ENCODE data around the gene MIGA2.
"Not testable (repeated sequence)": the region's sequence is repeated elsewhere in the genome, so short reads cannot be mapped to it uniquely, and the experiment has no call there.

The MIGA2 gene

GRCh38 chr9:129036241-129036922 lies at the start of gene MIGA2:
Gene MIGA2, plus strand, starts transcription at chr9:129036626. Its CDS starts 3,969 bp downstream, at chr9:129040595.
- in situ Hi-C loops (cut with MboI; ENCODE audit: low sequenced_read_pairs), result no loop called here

- in situ Hi-C loops (cut with MboI; ENCODE audit: low sequenced_read_pairs), result no loop called here
Measured at GRCh38 chr9:128986671-128987070, 49.8 kb upstream of the MIGA2 start.

- in situ Hi-C loops (cut with MboI; ENCODE audit: low sequenced_read_pairs), result no loop called here
Measured at GRCh38 chr9:128987805-128988204, 48.6 kb upstream of the MIGA2 start.

GRCh38 chr9:128992995-128993394 lies 43.4 kb upstream of the MIGA2 start:
- in situ Hi-C loops (cut with MboI; ENCODE audit: low sequenced_read_pairs), result no loop called here

- in situ Hi-C loops (cut with MboI; ENCODE audit: low sequenced_read_pairs), result no loop called here
Measured at GRCh38 chr9:128995791-128996190, 40.6 kb upstream of the MIGA2 start.

GRCh38 chr9:128998462-128998861 lies 38.0 kb upstream of the MIGA2 start:
- in situ Hi-C loops (cut with MboI; ENCODE audit: low sequenced_read_pairs), result no loop called here

- in situ Hi-C loops (cut with MboI; ENCODE audit: low sequenced_read_pairs), result no loop called here
Measured at GRCh38 chr9:128999581-129000206, 36.7 kb upstream of the MIGA2 start.

- in situ Hi-C loops (cut with MboI; ENCODE audit: low sequenced_read_pairs), result no loop called here
Measured at GRCh38 chr9:129001504-129002325, 34.7 kb upstream of the MIGA2 start.

GRCh38 chr9:129002992-129003391 lies 33.4 kb upstream of the MIGA2 start:
- in situ Hi-C loops (cut with MboI; ENCODE audit: low sequenced_read_pairs), result no loop called here

- in situ Hi-C loops (cut with MboI; ENCODE audit: low sequenced_read_pairs), result not testable (repeated sequence)
Measured at GRCh38 chr9:129004173-129004572, 32.3 kb upstream of the MIGA2 start.

- in situ Hi-C loops (cut with MboI; ENCODE audit: low sequenced_read_pairs), result no loop called here
Measured at GRCh38 chr9:129005336-129005997, 31.0 kb upstream of the MIGA2 start.

GRCh38 chr9:129006328-129007034 lies 29.9 kb upstream of the MIGA2 start:
- in situ Hi-C loops (cut with MboI; ENCODE audit: low sequenced_read_pairs), result no loop called here

GRCh38 chr9:129007035-129007765 lies 29.2 kb upstream of the MIGA2 start:
- in situ Hi-C loops (cut with MboI; ENCODE audit: low sequenced_read_pairs), result no loop called here

- in situ Hi-C loops (cut with MboI; ENCODE audit: low sequenced_read_pairs), result no loop called here
Measured at GRCh38 chr9:129007766-129008468, 28.5 kb upstream of the MIGA2 start.

GRCh38 chr9:129008469-129008965 lies 27.9 kb upstream of the MIGA2 start:
- in situ Hi-C loops (cut with MboI; ENCODE audit: low sequenced_read_pairs), result no loop called here

GRCh38 chr9:129008986-129009583 lies 27.3 kb upstream of the MIGA2 start:
- in situ Hi-C loops (cut with MboI; ENCODE audit: low sequenced_read_pairs), result no loop called here

GRCh38 chr9:129009584-129010141 lies 26.8 kb upstream of the MIGA2 start:
- in situ Hi-C loops (cut with MboI; ENCODE audit: low sequenced_read_pairs), result no loop called here

GRCh38 chr9:129010267-129010975 lies 26.0 kb upstream of the MIGA2 start:
- in situ Hi-C loops (cut with MboI; ENCODE audit: low sequenced_read_pairs), result no loop called here

Measured in hTERT RPE-1 (cell line).